ENCODE data around the gene STAT5B.

The STAT5B gene

GRCh38 chr17:42315402-42316156 is 39.4 kb upstream of the STAT5B start:
- Histone ChIP-seq H3K4me2 (peak overlapping the region; percentile 42 to 94 (median 62)), H3K36me3 (peaks cover 9 to 68% (median 48%) of the 10 kb centered on the region in 11 experiments), H3K4me3 (no peak overlapping the region; a peak in 1 of 20 replicates), H3K9me3 (replicated peaks in 1 of 11) (no peaks in the 10 kb centered on the region), H4K20me1 (peaks cover 0 to 60% (median 8%) of the 10 kb centered on the region in 11 experiments; a peak in 12 of 22 replicates), H3K4me1 (peaks cover 64 to 89% (median 71%) of the 10 kb centered on the region in 10 experiments), H3K27ac (peak overlapping the region in 9 of 11 experiments; percentile 2 to 87 (median 67); a peak in 14 of 22 replicates), H3K9ac (peak overlapping the region in 8 of 11 experiments; percentile 29 to 72 (median 62); a peak in 12 of 22 replicates), H3K27me3 (no peaks in the 10 kb centered on the region; a peak in 1 of 22 replicates)
- TF ChIP-seq Cebpa-rat (IDR thresholded peaks at IDR 0.05), result no peak

GRCh38 chr17:42313773-42314566 is 37.8 kb upstream of the STAT5B start:
- H3K27me3 ChIP-seq, result no peaks in the 10 kb centered on the region; a peak in 1 of 22 replicates
- H3K9me3 ChIP-seq (replicated peaks in 1 of 11), result no peaks in the 10 kb centered on the region
- peak overlapping the region in 4 of 11 experiments; percentile 66 to 72 (median 69); a peak in 3 of 22 replicates for H3K9ac ChIP-seq
- TF ChIP-seq Cebpa-rat (IDR thresholded peaks at IDR 0.05), result no peak
- peak overlapping the region; percentile 25 to 94 (median 62); a peak in 16 of 22 replicates for H3K4me2 ChIP-seq
- H3K4me3 ChIP-seq, result no peak overlapping the region
- peaks cover 25 to 71% (median 64%) of the 10 kb centered on the region in 11 experiments for H3K36me3 ChIP-seq
- peaks cover 53 to 73% (median 61%) of the 10 kb centered on the region in 10 experiments for H3K4me1 ChIP-seq
- peaks cover 0 to 64% (median 8%) of the 10 kb centered on the region in 11 experiments; a peak in 13 of 22 replicates for H4K20me1 ChIP-seq
- peak overlapping the region in 4 of 11 experiments; percentile 70 to 87 (median 85); a peak in 5 of 22 replicates for H3K27ac ChIP-seq

DNA sequence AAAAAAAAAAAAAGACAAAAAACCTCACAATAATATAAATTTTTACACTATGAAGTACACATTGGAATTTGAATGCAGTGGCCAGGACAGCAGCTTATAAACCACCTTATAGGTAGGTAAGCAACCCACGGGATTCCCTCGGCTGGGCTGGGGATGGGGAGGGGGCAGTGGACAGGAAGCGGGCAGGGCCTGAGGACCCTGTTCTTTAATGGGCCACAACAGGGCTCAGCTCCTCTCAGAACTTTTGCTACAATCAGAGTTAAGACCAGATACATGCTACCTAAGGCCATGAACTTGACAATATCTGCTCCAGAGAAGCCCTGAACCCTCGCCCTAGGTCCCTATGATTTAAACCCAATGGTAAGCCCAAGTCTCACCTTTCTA is 37.2 kb upstream of the STAT5B start:
- Histone ChIP-seq H3K4me1 (peaks cover 52 to 68% (median 60%) of the 10 kb centered on the region in 10 experiments), H3K9ac (peak overlapping the region in 1 of 11 experiments; percentile 66; a peak in 1 of 22 replicates), H3K27ac (0 out of 22 replicates have a peak overlapping the region, but pooled peaks of 1 of the 11 experiments have one; percentile 87), H3K4me3 (no peak overlapping the region), H3K36me3 (peaks cover 31 to 71% (median 66%) of the 10 kb centered on the region in 11 experiments), H4K20me1 (peaks cover 0 to 70% (median 8%) of the 10 kb centered on the region in 11 experiments; a peak in 14 of 22 replicates), H3K4me2 (peak overlapping the region in 6 of 11 experiments; percentile 11 to 94 (median 77); a peak in 9 of 22 replicates), H3K9me3 (replicated peaks in 1 of 11) (no peaks in the 10 kb centered on the region), H3K27me3 (no peaks in the 10 kb centered on the region; a peak in 1 of 22 replicates)
- no peak for TF ChIP-seq Cebpa-rat (IDR thresholded peaks at IDR 0.05)

DNA sequence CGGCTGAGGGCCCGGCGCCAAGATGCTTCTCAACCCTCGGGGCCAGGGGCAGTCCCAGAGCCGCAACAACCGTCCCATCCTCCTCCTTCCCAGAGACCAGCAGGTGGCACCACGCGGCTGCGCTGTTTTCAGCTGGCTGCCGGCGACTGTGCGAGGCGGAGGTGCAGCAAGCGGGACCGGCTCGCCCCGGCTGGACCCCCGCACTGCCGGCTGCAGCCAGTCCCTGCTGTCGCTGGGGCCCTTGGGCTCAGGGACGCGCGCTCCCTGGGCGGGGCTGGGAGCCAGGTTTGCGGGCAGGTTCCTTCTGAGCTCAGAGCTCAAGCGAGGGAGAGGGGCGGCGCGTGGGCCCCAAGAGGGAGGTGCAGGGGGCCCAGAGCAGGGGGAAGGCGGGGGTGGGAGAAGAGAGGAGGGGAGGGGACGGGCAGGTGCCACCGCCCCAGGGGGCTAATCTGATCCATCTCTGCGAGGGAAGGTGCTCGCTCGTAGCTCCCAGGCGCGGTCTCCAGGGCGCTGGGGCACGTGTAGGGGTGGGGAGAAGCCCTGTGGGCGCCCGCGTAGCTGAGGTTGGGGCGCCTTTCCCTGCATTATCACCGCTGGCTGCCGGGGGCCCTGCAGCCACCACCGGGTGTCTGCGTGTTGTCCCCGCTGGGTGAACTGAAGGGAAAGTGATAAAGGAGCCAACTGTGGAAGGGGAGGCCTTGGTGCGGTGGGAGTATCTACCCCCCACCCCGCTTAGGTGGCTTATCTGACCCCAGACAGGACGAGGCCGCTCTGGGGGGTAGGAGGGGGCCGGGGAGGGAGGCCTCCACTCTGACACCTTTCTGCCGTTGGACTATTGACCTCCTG is 36.3 kb upstream of the STAT5B start:
- H3K36me3 ChIP-seq, result peaks cover 38 to 71% (median 66%) of the 10 kb centered on the region in 11 experiments
- no peak for TF ChIP-seq Cebpa-rat (IDR thresholded peaks at IDR 0.05)
- H3K27ac ChIP-seq, result peak overlapping the region in 10 of 11 experiments; percentile 8 to 64 (median 24); a peak in 10 of 22 replicates
- H3K4me1 ChIP-seq, result peaks cover 52 to 68% (median 60%) of the 10 kb centered on the region in 10 experiments
- H3K27me3 ChIP-seq, result no peaks in the 10 kb centered on the region; a peak in 1 of 22 replicates
- H3K9ac ChIP-seq, result peak overlapping the region; percentile 28 to 75 (median 49); a peak in 19 of 22 replicates
- peaks cover 0 to 75% (median 8%) of the 10 kb centered on the region in 11 experiments; a peak in 14 of 22 replicates for H4K20me1 ChIP-seq
- H3K4me2 ChIP-seq, result peak overlapping the region; percentile 73 to 94 (median 84)
- no peaks in the 10 kb centered on the region for H3K9me3 ChIP-seq (replicated peaks in 1 of 11)
- peak overlapping the region; percentile 24 to 61 (median 32); a peak in 13 of 20 replicates for H3K4me3 ChIP-seq

- peaks cover 43 to 71% (median 66%) of the 10 kb centered on the region in 11 experiments for H3K36me3 ChIP-seq
- peak overlapping the region in 9 of 11 experiments; percentile 16 to 64 (median 25); a peak in 13 of 22 replicates for H3K27ac ChIP-seq
- peak overlapping the region; percentile 73 to 94 (median 84) for H3K4me2 ChIP-seq
- TF ChIP-seq Cebpa-rat (IDR thresholded peaks at IDR 0.05), result no peak
- H3K9ac ChIP-seq, result peak overlapping the region; percentile 27 to 61 (median 47); a peak in 19 of 22 replicates
- H3K4me1 ChIP-seq, result peaks cover 52 to 68% (median 60%) of the 10 kb centered on the region in 10 experiments
- no peaks in the 10 kb centered on the region; a peak in 1 of 22 replicates for H3K27me3 ChIP-seq
- H3K4me3 ChIP-seq, result peak overlapping the region in 7 of 10 experiments; percentile 24 to 55 (median 37); a peak in 6 of 20 replicates
- peaks cover 0 to 75% (median 8%) of the 10 kb centered on the region in 11 experiments; a peak in 14 of 22 replicates for H4K20me1 ChIP-seq
- no peaks in the 10 kb centered on the region for H3K9me3 ChIP-seq (replicated peaks in 1 of 11)
Observed at GRCh38 chr17:42312035-42312284, 35.8 kb upstream of the STAT5B start.

GRCh38 chr17:42311240-42312034 is 35.2 kb upstream of the STAT5B start:
- H3K4me1 ChIP-seq, result peaks cover 52 to 64% (median 59%) of the 10 kb centered on the region in 10 experiments
- peak overlapping the region in 9 of 11 experiments; percentile 16 to 64 (median 34); a peak in 15 of 22 replicates for H3K27ac ChIP-seq
- no peaks in the 10 kb centered on the region; a peak in 1 of 22 replicates for H3K27me3 ChIP-seq
- no peaks in the 10 kb centered on the region for H3K9me3 ChIP-seq (replicated peaks in 1 of 11)
- peak overlapping the region in 4 of 10 experiments; percentile 25 to 55 (median 42); a peak in 3 of 20 replicates for H3K4me3 ChIP-seq
- H3K4me2 ChIP-seq, result peak overlapping the region; percentile 73 to 94 (median 84)
- H3K36me3 ChIP-seq, result peaks cover 49 to 71% (median 66%) of the 10 kb centered on the region in 11 experiments
- TF ChIP-seq Cebpa-rat (IDR thresholded peaks at IDR 0.05), result peak; percentile 37 to 91 (median 75); a peak in 18 of 22 replicates
- peak overlapping the region; percentile 27 to 61 (median 47); a peak in 20 of 22 replicates for H3K9ac ChIP-seq
- peaks cover 0 to 71% (median 8%) of the 10 kb centered on the region in 11 experiments; a peak in 14 of 22 replicates for H4K20me1 ChIP-seq

DNA sequence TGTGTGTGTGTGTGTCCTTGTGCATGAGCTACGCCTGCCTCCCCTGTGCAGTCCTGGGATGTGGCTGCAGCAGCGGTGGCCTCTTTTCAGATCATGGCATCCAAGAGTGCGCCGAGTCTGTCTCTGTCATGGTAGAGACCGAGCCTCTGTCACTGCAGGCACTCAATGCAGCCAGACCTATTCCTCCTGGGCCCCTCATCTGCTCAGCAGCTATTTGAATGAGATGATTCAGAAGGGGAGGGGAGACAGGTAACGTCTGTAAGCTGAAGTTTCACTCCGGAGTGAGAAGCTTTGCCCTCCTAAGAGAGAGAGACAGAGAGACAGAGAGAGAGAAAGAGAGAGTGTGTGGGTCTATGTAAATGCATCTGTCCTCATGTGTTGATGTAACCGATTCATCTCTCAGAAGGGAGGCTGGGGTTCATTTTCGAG is 34.6 kb upstream of the STAT5B start:
- peaks cover 51 to 72% (median 66%) of the 10 kb centered on the region in 11 experiments for H3K36me3 ChIP-seq
- H3K27me3 ChIP-seq, result no peaks in the 10 kb centered on the region; a peak in 1 of 22 replicates
- peaks cover 50 to 58% (median 55%) of the 10 kb centered on the region in 10 experiments for H3K4me1 ChIP-seq
- peak overlapping the region in 7 of 11 experiments; percentile 34 to 61 (median 49); a peak in 6 of 22 replicates for H3K9ac ChIP-seq
- H3K9me3 ChIP-seq (replicated peaks in 1 of 11), result no peaks in the 10 kb centered on the region
- peaks cover 0 to 68% (median 8%) of the 10 kb centered on the region in 11 experiments; a peak in 14 of 22 replicates for H4K20me1 ChIP-seq
- no peak for TF ChIP-seq Cebpa-rat (IDR thresholded peaks at IDR 0.05)
- H3K4me2 ChIP-seq, result peak overlapping the region in 10 of 11 experiments; percentile 73 to 94 (median 84); a peak in 18 of 22 replicates
- H3K27ac ChIP-seq, result peak overlapping the region in 8 of 11 experiments; percentile 6 to 64 (median 37); a peak in 9 of 22 replicates
- no peak overlapping the region for H3K4me3 ChIP-seq
